Erythroblast (primary cell): ENCODE results near the gene ARMS2.

ENCODE experiments used
- GATA1 ChIP-seq: IDR thresholded peaks from 2 replicates; pipeline ENCODE4 v1.6.1; 2011; ENCODE audit warnings: low read depth, mild to moderate bottlenecking, control low read depth, low read length, moderate library complexity
- POLR2A ChIP-seq: IDR thresholded peaks from 2 replicates; pipeline ENCODE4 v1.6.1; 2011; ENCODE audit warnings: mild to moderate bottlenecking, low read length

- TF ChIP-seq POLR2A (no peak), GATA1 (no peak)
Observed at GRCh38 chr10:122494833-122495232, 40.4 kb downstream of the ARMS2 start.
